Activated CD4-positive, alpha-beta T cell treated with anti-CD3 and anti-CD28 coated beads, Interleukin-2, amount 10 ng/mL, durations not matched to agents 7 days and 5 days (primary cell): Measurements from ENCODE around the gene TBX3. TPM values are rescaled to one million over a fixed set of nuclear protein-coding genes. Genes with fewer than 3 reads are reported as not detected.

ENCODE experiments used
- CTCF ChIA-PET: fragments of 350-600 bp; sonication (Branson Sonifier 250); formaldehyde crosslinking; loops from one replicate; lab custom pipeline; 2021; ENCODE audit warnings: antibody characterized with exemption; lab: Charles Lee
- POLR2A ChIA-PET: fragments of 350-600 bp; sonication (Branson Sonifier 250); formaldehyde crosslinking; loops from one replicate; lab custom pipeline; 2021; ENCODE audit warnings: antibody characterized with exemption; lab: Charles Lee
- DNase-seq: peaks from one replicate; pipeline ENCODE4 v3.0.0-alpha.2; 2020
- H3K27ac Mint-ChIP-seq: one replicate; pipeline ENCODE4 v1.8.0; 2021; ENCODE audit warnings: mild to moderate bottlenecking, moderate library complexity, mixed read lengths
- H3K27me3 Mint-ChIP-seq: one replicate; pipeline ENCODE4 v1.8.0; 2021; ENCODE audit warnings: mixed read lengths
- H3K36me3 Mint-ChIP-seq: one replicate; pipeline ENCODE4 v1.8.0; 2021; ENCODE audit warnings: low read depth, mixed read lengths
- H3K4me1 Mint-ChIP-seq: one replicate; pipeline ENCODE4 v1.8.0; 2021; ENCODE audit warnings: mixed read lengths
- H3K4me3 Mint-ChIP-seq: one replicate; pipeline ENCODE4 v1.8.0; 2021; ENCODE audit warnings: mild to moderate bottlenecking, moderate library complexity, mixed read lengths
- H3K9me3 Mint-ChIP-seq: one replicate; pipeline ENCODE4 v1.8.0; 2021; ENCODE audit warnings: mixed read lengths
- total RNA-seq, 2 experiments: library from RNA; stranded (reverse); gene quantifications; one replicate each; pipeline ENCODE4 v1.2.3, GENCODE V29; 2021

Gene TBX3
- total RNA-seq, 2 experiments from 2014 or later: not detected

GRCh38 chr12:114685320-114685781 is 1.4 kb upstream of the TBX3 start:
- Mint-ChIP-seq H3K27ac (peak overlapping the region; percentile 57), H3K9me3 (no peaks in the 10 kb centered on the region), H3K4me3 (peak overlapping the region; percentile 16), H3K27me3 (peaks cover 93% of the 10 kb centered on the region), H3K4me1 (peaks cover 11% of the 10 kb centered on the region), H3K36me3 (peaks cover 8% of the 10 kb centered on the region)
- DNase-seq: no peak
- ChIA-PET CTCF (no interaction called here), POLR2A (no interaction called here)

DNA sequence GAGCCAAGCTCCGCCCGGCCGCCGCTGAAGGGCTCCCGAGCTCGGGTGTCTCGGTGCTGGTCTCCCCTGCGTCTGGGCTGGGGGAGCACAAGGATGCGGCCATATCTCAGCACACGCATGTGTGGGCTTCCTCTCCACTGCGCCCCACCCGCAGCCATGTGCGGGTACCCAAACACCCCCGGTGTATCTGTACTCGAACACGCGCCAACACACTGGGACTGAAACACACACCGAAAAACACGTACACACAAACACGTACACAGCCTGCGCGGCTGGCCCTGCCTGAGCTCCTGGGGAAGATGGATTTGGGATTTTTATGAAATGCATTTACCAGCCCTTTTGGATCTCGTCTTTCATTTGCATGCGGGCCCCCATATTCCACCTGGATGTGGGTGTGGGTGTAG is 897 bp upstream of the TBX3 start:
- DNase-seq: no peak
- peak overlapping the region; percentile 16 for H3K4me3 Mint-ChIP-seq
- ChIA-PET POLR2A (no interaction called here), CTCF (no interaction called here)
- peaks cover 93% of the 10 kb centered on the region for H3K27me3 Mint-ChIP-seq
- peak overlapping the region; percentile 57 for H3K27ac Mint-ChIP-seq
- peaks cover 8% of the 10 kb centered on the region for H3K36me3 Mint-ChIP-seq
- H3K9me3 Mint-ChIP-seq: no peaks in the 10 kb centered on the region
- H3K4me1 Mint-ChIP-seq: peaks cover 11% of the 10 kb centered on the region

GRCh38 chr12:114683709-114684097 is 272 bp downstream of the TBX3 start:
- CTCF ChIA-PET: interaction anchor here (0.8 kb wide), 1 partner anchor 14 kb away, joined by 3 read pairs; no protein-coding TSS in a partner anchor
- peak overlapping the region; percentile 28 for H3K27ac Mint-ChIP-seq
- no peak for DNase-seq
- peaks cover 8% of the 10 kb centered on the region for H3K36me3 Mint-ChIP-seq
- H3K27me3 Mint-ChIP-seq: peaks cover 88% of the 10 kb centered on the region
- H3K4me1 Mint-ChIP-seq: peaks cover 11% of the 10 kb centered on the region
- peaks cover 2% of the 10 kb centered on the region for H3K9me3 Mint-ChIP-seq
- H3K4me3 Mint-ChIP-seq: peak overlapping the region; percentile 51
- POLR2A ChIA-PET: no interaction called here

DNA sequence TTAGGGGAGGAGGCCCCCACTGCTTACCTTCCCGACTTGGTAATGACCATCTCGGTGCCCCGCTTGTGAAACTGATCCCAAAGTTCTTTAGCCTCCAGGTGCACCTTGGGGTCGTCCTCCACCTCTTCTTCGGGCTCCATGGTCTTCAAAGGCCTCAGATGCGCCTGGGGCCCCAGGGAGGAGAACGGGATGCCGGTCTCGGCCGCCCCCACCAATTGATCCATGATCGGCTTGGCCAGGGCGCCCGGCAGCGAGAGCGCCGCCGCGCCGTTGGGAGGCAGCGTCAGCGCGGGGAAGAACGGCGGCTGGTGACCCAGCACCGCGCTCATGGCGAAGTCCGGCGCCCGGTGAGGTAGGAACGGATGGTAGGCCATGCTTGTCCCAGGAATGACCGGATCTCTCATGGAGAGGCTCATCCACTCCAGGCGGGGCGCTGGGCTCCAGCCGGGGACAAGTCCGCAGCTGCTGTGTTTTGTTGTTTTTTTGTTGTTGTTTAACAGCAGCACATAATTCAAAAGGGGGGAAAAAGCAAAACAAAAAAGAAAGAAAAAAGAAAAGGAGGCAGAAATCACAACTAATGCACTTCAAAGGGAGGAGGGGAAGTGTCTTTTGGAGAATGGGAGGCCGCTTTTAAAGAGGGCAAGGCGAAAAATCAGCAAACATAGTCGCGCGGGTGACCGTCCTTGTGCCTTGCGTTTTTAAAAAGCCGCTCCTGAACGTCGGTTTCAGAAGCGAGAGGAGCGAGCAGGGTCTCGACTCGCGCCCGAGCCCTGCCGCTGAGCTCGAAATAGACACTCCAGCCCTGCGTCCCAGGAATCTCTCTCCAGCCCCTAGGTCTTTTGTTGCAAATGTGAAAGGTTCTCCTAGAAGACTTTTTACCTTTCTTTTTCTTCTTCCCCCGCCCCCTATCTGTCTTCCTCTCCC is 928 bp downstream of the TBX3 start:
- DNase-seq: no peak
- Mint-ChIP-seq H3K9me3 (peaks cover 2% of the 10 kb centered on the region), H3K27ac (peak overlapping the region; percentile 52), H3K36me3 (peaks cover 8% of the 10 kb centered on the region), H3K4me3 (peak overlapping the region; percentile 51), H3K27me3 (peaks cover 83% of the 10 kb centered on the region), H3K4me1 (peaks cover 11% of the 10 kb centered on the region)
- POLR2A ChIA-PET: no interaction called here
- CTCF ChIA-PET: no interaction called here

DNA sequence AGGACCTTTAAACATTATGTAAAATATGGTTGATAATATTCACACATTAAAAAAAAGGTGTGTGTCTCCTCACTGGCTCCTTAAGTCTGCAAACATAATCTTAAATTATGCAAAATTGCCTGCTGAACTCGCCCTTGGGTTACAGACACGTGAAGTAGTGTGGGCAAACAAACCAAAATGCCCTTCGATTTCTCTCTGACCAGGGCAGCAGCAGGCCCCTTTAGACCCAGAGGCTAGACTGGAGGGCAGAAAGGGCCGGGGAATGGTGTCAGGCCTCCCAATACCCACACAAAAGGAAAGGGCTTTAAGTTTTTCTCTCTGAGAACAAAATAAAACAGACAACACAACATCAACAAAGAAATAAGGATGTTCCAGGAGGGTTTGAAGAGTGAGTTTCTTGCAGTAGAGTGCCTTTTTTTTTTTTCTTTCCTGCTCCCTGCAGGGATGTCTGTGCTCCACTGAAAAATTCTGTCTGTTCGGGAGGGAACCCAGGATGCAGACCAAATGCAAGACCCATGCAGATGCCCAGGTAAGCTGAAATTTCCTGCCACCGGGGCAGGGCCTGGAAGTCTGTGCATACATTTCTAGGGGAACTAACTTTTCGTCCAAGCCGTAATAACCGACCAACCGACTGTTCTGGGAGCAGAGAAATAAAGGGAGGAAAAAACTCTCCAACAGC is 1.7 kb downstream of the TBX3 start:
- DNase-seq: no peak
- peaks cover 78% of the 10 kb centered on the region for H3K27me3 Mint-ChIP-seq
- ChIA-PET CTCF (no interaction called here), POLR2A (no interaction called here)
- H3K4me1 Mint-ChIP-seq: peaks cover 11% of the 10 kb centered on the region
- no peak overlapping the region for H3K4me3 Mint-ChIP-seq
- peaks cover 8% of the 10 kb centered on the region for H3K36me3 Mint-ChIP-seq
- no peak overlapping the region for H3K27ac Mint-ChIP-seq
- H3K9me3 Mint-ChIP-seq: peaks cover 2% of the 10 kb centered on the region

DNA sequence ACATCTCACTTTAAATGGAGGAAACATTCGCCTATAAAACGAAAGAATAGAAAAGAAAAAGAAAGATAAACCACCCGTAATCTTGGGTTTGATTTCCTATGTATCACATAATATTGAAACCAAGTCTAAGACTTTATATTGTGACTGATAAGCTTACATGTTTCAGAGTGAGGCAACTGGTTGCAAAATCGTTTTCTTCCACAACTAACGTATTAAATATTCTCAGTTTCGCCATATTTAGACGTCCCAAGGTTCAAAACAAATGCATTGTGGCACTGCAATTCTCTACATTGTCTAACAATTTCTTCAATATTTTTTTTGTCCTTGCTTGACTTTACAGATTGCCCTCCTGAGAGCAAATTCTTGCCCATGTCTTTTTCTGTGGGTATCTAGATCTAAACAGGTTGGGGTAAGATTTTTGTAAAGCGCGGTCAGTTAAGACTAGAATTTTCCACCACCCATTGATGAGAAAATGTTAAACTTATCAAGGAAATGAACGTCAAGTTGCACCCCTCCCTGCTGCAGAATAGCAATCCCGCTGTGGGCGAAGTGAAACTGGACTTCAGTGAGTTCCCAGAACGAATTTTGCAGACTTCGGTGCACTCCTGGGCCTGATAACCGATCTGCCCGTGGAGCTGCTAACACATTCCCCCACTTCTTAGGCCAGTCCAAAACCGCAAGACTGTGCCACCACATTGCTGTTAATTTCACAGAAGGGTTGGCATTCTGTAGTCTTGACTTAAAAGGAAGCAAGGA is 2.7 kb downstream of the TBX3 start:
- peaks cover 68% of the 10 kb centered on the region for H3K27me3 Mint-ChIP-seq
- ChIA-PET POLR2A (no interaction called here), CTCF (no interaction called here)
- no peak overlapping the region for H3K27ac Mint-ChIP-seq
- peaks cover 8% of the 10 kb centered on the region for H3K36me3 Mint-ChIP-seq
- peaks cover 2% of the 10 kb centered on the region for H3K9me3 Mint-ChIP-seq
- H3K4me3 Mint-ChIP-seq: no peak overlapping the region
- DNase-seq: no peak
- H3K4me1 Mint-ChIP-seq: peaks cover 11% of the 10 kb centered on the region

GRCh38 chr12:114680604-114681069 is 3.3 kb downstream of the TBX3 start:
- Mint-ChIP-seq H3K9me3 (peaks cover 2% of the 10 kb centered on the region), H3K4me3 (no peak overlapping the region), H3K27ac (no peak overlapping the region), H3K4me1 (peaks cover 11% of the 10 kb centered on the region), H3K36me3 (peaks cover 6% of the 10 kb centered on the region), H3K27me3 (peaks cover 63% of the 10 kb centered on the region)
- DNase-seq: no peak
- CTCF ChIA-PET: no interaction called here
- POLR2A ChIA-PET: no interaction called here

DNA sequence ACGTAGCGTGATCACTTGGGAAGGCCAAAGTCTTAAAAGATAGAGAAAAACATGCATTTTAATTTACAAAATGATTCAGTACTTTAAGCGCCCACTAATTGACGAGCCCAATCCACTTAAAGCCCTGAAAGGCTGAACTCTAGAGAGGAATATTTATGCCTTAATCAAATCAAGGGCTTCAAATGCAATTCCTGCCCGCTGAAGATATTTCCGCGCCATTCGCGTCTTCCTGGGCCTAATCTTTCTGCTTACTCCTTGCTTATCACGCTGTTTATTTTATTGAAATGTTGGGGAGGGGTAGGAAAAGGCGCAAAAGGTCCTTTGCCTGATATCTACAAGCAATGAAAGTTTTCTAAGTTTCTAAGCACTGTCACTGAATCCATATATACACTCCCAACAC is 4.0 kb downstream of the TBX3 start:
- Mint-ChIP-seq H3K4me1 (peaks cover 10% of the 10 kb centered on the region), H3K27ac (no peak overlapping the region), H3K36me3 (peaks cover 4% of the 10 kb centered on the region), H3K27me3 (peaks cover 62% of the 10 kb centered on the region), H3K4me3 (no peak overlapping the region), H3K9me3 (peaks cover 2% of the 10 kb centered on the region)
- DNase-seq: no peak
- CTCF ChIA-PET: no interaction called here
- POLR2A ChIA-PET: no interaction called here

DNA sequence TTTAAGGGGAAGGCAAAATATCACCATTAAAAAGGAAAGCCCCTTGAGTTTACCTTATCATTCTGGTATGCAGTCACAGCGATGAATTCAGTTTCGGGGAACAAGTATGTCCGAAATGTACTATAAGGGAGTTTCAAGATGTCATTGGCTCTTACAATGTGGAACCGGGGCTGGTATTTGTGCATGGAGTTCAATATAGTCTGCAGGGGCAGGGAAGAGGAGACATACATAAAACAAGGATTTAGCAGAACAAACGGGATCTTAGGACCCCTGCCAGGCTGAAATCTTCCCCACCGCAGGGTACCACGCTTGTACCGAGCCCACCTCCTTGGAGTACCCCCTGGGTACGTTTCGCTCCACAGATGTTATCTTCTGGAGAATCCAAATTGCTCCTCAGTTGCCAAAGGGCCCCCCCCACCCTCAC is 4.5 kb downstream of the TBX3 start:
- no peak for DNase-seq
- ChIA-PET CTCF (no interaction called here), POLR2A (no interaction called here)
- H3K4me1 Mint-ChIP-seq: peaks cover 10% of the 10 kb centered on the region
- peaks cover 61% of the 10 kb centered on the region for H3K27me3 Mint-ChIP-seq
- H3K4me3 Mint-ChIP-seq: no peak overlapping the region
- H3K36me3 Mint-ChIP-seq: peaks cover 4% of the 10 kb centered on the region
- no peak overlapping the region for H3K27ac Mint-ChIP-seq
- peaks cover 2% of the 10 kb centered on the region for H3K9me3 Mint-ChIP-seq

GRCh38 chr12:114678718-114679117 is 5.3 kb downstream of the TBX3 start:
- peaks cover 2% of the 10 kb centered on the region for H3K9me3 Mint-ChIP-seq
- H3K4me1 Mint-ChIP-seq: peaks cover 3% of the 10 kb centered on the region
- H3K36me3 Mint-ChIP-seq: no peaks in the 10 kb centered on the region
- H3K27me3 Mint-ChIP-seq: peaks cover 58% of the 10 kb centered on the region
- CTCF ChIA-PET: no interaction called here
- POLR2A ChIA-PET: no interaction called here
- DNase-seq: no peak
- no peak overlapping the region for H3K4me3 Mint-ChIP-seq
- no peak overlapping the region for H3K27ac Mint-ChIP-seq

- Mint-ChIP-seq H3K27me3 (peaks cover 57% of the 10 kb centered on the region), H3K4me1 (peaks cover under 1% of the 10 kb centered on the region), H3K4me3 (no peak overlapping the region), H3K36me3 (no peaks in the 10 kb centered on the region), H3K9me3 (peaks cover 2% of the 10 kb centered on the region), H3K27ac (no peak overlapping the region)
- no peak for DNase-seq
- ChIA-PET POLR2A (no interaction called here), CTCF (no interaction called here)
These were observed 5.9 kb downstream of the TBX3 start for GRCh38 chr12:114678028-114678427.

DNA sequence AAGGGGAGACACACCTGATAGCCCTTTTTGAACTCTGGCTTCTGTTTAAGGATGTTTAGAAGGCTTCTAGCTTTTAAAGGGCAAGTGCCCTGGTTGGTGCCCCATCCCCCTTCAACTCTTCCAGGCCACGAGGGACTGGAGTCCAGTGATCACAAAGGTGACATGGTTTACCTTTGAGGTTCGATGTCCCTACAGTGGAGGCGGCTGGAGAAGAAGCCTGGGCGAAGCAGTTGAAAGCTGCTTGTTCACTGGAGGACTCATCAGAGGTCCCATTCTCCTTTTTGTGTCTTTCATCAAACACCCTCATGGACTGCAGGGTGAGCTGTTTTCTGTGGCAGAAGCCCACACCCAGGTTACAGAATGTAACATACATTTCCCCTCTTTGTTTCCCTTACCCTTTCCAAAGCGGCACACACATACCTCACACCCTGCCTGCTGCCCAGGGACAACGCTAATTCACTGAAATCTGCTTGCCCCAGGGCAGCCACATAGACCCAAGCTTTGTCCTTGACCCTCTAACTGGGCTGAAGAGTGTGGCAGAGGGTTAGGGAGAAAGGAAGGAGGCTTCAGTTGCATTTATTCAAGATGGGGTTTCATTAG is 7.7 kb downstream of the TBX3 start:
- CTCF ChIA-PET: no interaction called here

More for the DNA sequence above, 7.7 kb downstream of the TBX3 start:
- H3K27me3 Mint-ChIP-seq: peaks cover 54% of the 10 kb centered on the region
- H3K9me3 Mint-ChIP-seq: peaks cover 2% of the 10 kb centered on the region
- H3K4me3 Mint-ChIP-seq: no peak overlapping the region
- DNase-seq: no peak
- POLR2A ChIA-PET: no interaction called here
- no peaks in the 10 kb centered on the region for H3K4me1 Mint-ChIP-seq
- no peak overlapping the region for H3K27ac Mint-ChIP-seq
- H3K36me3 Mint-ChIP-seq: no peaks in the 10 kb centered on the region
